ENCODE results near the gene MACROH2A1. TPM values are rescaled to one million over a fixed set of nuclear protein-coding genes. Genes with fewer than 3 reads are reported as not detected.

The MACROH2A1 gene
- total and polyA plus RNA-seq, 9 of the 15 experiments (the other 6 are each of a cell fraction or from before 2014, with no cell fraction given), result 44.9 to 289 (median 193) TPM

DNA sequence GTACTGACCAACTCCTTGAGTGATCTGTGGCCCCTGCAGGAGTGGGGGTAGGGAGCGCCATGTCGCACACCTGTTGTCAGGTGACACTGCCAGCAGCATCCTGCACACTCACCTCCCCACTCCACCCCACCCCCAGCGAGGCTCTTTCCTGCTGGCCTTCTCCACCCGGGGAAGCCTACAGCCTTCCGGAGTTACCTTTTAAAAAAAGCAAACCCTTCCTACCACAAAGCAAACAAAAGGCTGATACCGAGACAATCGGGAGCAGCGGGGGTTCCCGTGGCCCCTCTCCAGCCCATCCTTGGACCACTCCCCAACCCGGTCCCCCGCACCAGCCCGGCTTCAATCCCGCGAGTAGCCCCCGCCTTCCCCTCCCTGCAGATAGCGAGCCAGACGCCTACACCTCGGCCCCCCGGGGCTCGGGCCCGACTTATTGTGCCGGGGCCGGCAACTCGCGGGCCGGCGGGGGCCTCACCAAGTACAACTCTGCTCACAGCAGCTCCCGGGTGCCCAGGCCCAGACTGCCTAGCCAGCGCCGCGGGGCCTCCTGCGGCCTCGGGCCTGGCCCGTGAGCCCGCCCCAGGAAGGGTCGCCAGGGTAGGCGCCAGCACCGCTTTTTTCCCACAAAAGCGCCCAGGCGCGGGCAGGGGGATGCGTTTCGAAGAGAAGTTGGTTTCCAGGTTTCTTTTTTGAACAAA is 724 bp downstream of the MACROH2A1 start (continued):
- TF ChIP-seq ZNF511 (CRISPR knock-in tag; IDR thresholded peaks at IDR 0.05) (0 out of 2 replicates have a peak, but pooled peaks have one; percentile 15), SIN3A (IDR thresholded peaks at IDR 0.05; ENCODE audit: borderline replicate concordance in 2 of 2, control insufficient read depth in 1 of 2, low read depth in 2 of 2, low read length in 2 of 2) (peak in 1 of 2 experiments; percentile 12; a peak in 2 of 4 replicates), ZNF184 (CRISPR knock-in tag; IDR thresholded peaks at IDR 0.05) (no peak), MTA3 (IDR thresholded peaks at IDR 0.05; ENCODE audit: borderline replicate concordance) (no peak), ZNF561 (CRISPR knock-in tag; conservative IDR thresholded peaks at IDR 0.05) (no peak), ZEB2 (IDR thresholded peaks at IDR 0.05) (peak; percentile 84), ZBTB7A (IDR thresholded peaks at IDR 0.05; ENCODE audit: borderline replicate concordance, control insufficient read depth, low read depth, low read length) (peak; percentile 83; the same call in 1 of the 2 replicates), ETV1 (tag; conservative IDR thresholded peaks at IDR 0.05; ENCODE audit: low read depth) (peak; percentile 50; the same call in 1 of the 2 replicates), ELK1 (CRISPR knock-in tag; IDR thresholded peaks at IDR 0.05) (no peak), NR2C2 (CRISPR knock-in tag; IDR thresholded peaks at IDR 0.05) (no peak), NR2C2 (tag; IDR thresholded peaks at IDR 0.05) (no peak), KDM2B (CRISPR knock-in tag; IDR thresholded peaks at IDR 0.05) (0 out of 2 replicates have a peak, but pooled peaks have one; percentile 32), MAZ (CRISPR knock-in tag; conservative IDR thresholded peaks at IDR 0.05 in 1 of 2, IDR thresholded peaks at IDR 0.05 in 1 of 2) (peak in 1 of 2 experiments; percentile 37; a peak in 2 of 4 replicates), CTBP1 (IDR thresholded peaks at IDR 0.05; ENCODE audit: borderline replicate concordance) (peak; percentile 38; the same call in 1 of the 2 replicates)

Data from K562 (cell line).